Fibroblast of lung (primary cell): ENCODE measurements around the gene ASB6.

Experiments used
- CTCF ChIP-seq, 2 donors: IDR thresholded peaks in 1 of 2; conservative IDR thresholded peaks in 1 of 2; 1 replicate in 1 of 2; 2 replicates in 1 of 2; pipeline ENCODE4 v1.5.1; 2011 to 2012; ENCODE audit warnings: low read length in 2 of 2, control low read depth in 1 of 2, inconsistent platforms in 1 of 2, low read depth in 1 of 2, mild to moderate bottlenecking in 1 of 2
- EZH2 ChIP-seq: IDR thresholded peaks from 2 replicates; pipeline ENCODE4 v1.5.1; 2012; ENCODE audit warnings: low read length, control low read depth, mild to moderate bottlenecking; ENCODE audit errors: missing control alignments

- TF ChIP-seq CTCF (conservative IDR thresholded peaks at IDR 0.05 in 1 of 2, IDR thresholded peaks at IDR 0.05 in 1 of 2; ENCODE audit: low read depth in 1 of 2, low read length in 2 of 2) (no peak), EZH2 (no peak)
These were observed 8.1 kb upstream of the ASB6 start for GRCh38 chr9:129649726-129650679.
